Measurements from ENCODE around the gene MAP1LC3B2.

- TF ChIP-seq CTCF (IDR thresholded peaks at IDR 0.05) = no peak
- TF ChIP-seq TCF7L2 (IDR thresholded peaks at IDR 0.05; ENCODE audit: low read depth, low read length) = no peak
Measured at GRCh38 chr12:116613256-116613655, 54.1 kb downstream of the MAP1LC3B2 start.
